ENCODE results near the gene SCD.

DNA sequence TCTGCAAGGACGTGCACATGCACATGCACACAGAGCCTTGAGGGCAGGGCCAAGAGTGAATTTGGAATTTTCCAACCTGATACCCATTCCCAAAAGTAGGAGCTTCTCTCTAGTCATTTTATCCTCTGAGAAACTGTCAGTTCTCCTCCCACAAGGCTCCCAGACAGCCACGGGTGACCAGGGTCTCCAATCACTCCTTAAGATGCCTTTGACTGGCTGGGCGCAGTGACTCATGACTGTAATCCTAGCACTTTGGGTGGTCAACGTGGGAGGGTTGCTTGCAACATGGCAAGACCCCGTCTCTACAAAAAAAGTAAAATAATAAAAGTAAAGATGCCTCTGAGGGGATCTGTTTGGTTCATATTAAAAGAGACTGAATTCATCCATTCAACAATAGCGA, 13.2 kb downstream of the SCD start:
- TF ChIP-seq CTCF (IDR thresholded peaks at IDR 0.05) (no peak), POLR2A (IDR thresholded peaks at IDR 0.05) (no peak)

Measured in adrenal gland (tissue), 5 donors.